ENCODE data around the gene QPRT.
"Not testable (repeated sequence)": the region's sequence is repeated elsewhere in the genome, so short reads cannot be mapped to it uniquely, and the experiment has no call there.

Gene QPRT

DNA sequence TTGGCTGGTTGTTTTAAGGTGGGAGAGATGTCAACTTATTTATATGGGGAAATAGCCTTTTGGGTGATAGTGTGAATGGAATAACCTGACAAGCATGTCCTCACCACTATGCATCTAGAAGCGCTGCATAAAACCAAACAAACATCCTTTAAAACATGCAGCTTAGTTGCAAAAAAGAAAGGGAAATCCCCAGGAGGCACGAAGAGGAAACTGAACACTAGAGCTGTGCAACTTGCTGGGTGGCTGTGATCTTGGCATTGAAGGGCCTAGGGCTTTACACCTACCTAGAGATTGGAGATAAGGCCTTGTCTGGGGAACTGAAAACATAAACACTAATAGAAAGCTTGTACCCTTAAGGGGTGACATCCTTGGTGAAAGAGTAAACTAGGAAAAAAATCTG is 59.5 kb downstream of the QPRT start:
- TF ChIP-seq, protein P1, sequence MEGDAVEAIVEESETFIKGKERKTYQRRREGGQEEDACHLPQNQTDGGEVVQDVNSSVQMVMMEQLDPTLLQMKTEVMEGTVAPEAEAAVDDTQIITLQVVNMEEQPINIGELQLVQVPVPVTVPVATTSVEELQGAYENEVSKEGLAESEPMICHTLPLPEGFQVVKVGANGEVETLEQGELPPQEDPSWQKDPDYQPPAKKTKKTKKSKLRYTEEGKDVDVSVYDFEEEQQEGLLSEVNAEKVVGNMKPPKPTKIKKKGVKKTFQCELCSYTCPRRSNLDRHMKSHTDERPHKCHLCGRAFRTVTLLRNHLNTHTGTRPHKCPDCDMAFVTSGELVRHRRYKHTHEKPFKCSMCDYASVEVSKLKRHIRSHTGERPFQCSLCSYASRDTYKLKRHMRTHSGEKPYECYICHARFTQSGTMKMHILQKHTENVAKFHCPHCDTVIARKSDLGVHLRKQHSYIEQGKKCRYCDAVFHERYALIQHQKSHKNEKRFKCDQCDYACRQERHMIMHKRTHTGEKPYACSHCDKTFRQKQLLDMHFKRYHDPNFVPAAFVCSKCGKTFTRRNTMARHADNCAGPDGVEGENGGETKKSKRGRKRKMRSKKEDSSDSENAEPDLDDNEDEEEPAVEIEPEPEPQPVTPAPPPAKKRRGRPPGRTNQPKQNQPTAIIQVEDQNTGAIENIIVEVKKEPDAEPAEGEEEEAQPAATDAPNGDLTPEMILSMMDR (conservative IDR thresholded peaks at IDR 0.05; ENCODE audit: low read length): no peak
- DNase-seq (ENCODE audit: low read depth): no peak
- no peak overlapping the region for H3K4me3 ChIP-seq (ENCODE audit: low read length)

DNA sequence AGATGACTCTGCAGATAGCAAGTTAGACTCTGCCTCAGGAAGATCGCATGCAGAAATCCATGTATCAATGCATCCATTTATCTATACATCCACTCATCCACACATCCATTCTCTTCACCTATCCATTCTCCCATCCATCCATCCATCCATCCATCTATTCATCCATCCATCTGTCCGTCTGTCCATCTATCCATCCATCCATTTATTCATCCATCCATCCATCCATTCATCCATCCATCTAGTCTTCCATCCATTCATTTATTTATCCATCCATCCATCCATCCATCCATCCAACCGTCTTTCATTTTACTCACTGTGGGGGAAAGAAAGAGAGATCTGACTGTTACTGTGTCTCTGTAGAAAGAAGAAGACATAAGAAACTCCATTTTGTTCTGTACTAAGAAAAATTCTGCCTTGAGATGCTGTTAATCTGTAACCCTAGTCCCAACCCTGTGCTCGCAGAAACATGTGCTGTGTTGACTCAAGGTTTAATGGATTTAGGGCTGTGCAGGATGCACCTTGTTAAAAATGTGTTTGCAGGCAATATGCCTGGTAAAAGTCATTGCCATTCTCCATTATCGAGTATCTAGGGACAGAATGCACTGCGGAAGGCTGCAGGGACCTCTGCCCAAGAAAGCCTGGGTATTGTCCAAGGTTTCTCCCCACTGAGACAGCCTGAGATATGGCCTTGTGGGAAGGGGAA is 61.1 kb downstream of the QPRT start:
- H3K4me3 ChIP-seq (ENCODE audit: low read length); DNase-seq (ENCODE audit: low read depth): not testable (repeated sequence)

- not testable (repeated sequence) for DNase-seq (ENCODE audit: low read depth); H3K4me3 ChIP-seq (ENCODE audit: low read length)
These were observed 61.6 kb downstream of the QPRT start for GRCh38 chr16:29740630-29741015.

DNA sequence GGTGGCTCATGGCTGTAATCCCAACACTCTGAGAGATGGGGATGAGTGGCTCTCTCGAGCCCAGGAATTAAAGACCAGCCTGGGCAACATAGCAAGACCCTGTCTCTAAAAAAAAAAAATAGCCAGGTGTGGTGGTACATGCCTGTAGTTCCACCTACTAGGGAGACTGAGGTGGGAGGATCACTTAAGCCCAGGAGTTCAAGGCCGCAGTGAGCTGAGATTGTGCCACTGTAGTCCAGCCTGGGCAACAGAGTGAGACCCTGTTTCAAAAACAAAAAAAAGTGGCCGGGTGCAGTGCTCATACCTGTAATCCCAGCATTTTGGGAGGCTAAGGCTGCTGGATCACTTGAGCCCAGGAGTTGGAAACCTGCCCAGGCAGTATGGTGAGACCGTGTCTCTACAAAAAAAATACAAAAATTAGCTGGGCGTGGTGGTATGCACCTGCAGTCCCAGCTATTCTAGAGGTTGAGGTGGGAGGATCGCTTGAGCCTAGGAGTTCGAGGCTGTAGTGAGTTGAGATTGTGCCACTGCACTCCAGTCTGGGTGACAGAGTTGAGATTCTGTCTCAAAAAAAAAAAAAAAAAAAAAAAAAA is 63.8 kb downstream of the QPRT start:
- TF ChIP-seq, protein P1 (conservative IDR thresholded peaks at IDR 0.05; ENCODE audit: low read length): no peak
- H3K4me3 ChIP-seq (ENCODE audit: low read length): no peak overlapping the region
- no peak for DNase-seq (ENCODE audit: low read depth)

DNA sequence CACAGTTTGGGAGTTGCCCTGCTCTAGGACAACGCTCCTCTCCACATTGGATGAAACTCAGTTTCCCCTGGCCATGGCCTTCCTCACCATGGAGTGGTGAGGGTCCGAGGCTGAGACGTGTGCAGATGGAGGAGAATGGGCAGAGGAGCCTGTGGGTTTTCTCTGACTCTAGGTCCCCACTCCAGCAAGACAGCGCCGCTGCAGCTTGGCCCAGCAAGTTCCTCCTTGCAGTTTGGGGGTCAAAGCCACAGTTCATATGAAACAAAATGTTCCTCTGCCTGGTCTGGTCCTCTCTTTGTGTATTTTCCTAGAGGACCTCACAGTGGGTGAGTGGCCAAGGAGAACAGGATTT is 64.5 kb downstream of the QPRT start:
- H3K4me3 ChIP-seq (ENCODE audit: low read length): no peak overlapping the region
- no peak for DNase-seq (ENCODE audit: low read depth)

DNA sequence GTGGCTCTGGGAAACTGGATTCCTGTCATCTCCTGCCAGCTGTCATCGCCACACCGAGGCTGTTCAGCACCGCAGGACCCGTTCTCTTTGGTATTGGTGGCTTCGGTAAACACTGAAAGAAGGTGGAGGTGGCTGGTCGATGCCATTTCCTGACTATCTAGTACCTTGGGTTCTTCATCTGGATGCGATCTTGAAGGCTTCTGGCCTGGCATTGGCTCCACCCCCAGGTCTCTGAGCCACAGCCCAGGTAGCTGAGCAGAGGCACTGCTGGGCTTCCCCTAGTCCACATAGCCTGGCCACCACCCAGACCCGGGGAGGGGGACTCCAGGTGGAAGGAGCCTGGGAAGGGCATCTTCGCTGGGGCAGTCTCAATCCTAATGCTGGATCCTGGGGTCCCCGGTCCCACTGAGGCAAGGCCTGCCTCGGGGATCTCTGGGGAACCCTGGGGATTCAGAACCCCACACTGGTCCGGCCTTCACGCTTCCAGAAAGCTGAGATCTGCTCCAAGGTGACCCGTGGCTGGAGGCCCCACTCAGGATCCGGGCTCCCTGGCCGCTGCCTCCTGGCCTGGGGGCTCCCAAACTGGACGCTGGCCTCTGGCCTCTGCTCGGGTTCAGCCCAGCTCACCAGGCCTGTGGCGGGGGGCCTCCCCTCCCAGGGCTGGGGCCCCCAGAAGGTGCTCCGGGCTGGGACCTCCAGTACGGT is 65.0 kb downstream of the QPRT start:
- DNase-seq (ENCODE audit: low read depth): no peak
- H3K4me3 ChIP-seq (ENCODE audit: low read length): no peak overlapping the region
- TF ChIP-seq, protein P1 (conservative IDR thresholded peaks at IDR 0.05; ENCODE audit: low read length): no peak

More for the DNA sequence above, 64.5 kb downstream of the QPRT start:
- TF ChIP-seq, protein P1 (conservative IDR thresholded peaks at IDR 0.05; ENCODE audit: low read length): no peak

DNA sequence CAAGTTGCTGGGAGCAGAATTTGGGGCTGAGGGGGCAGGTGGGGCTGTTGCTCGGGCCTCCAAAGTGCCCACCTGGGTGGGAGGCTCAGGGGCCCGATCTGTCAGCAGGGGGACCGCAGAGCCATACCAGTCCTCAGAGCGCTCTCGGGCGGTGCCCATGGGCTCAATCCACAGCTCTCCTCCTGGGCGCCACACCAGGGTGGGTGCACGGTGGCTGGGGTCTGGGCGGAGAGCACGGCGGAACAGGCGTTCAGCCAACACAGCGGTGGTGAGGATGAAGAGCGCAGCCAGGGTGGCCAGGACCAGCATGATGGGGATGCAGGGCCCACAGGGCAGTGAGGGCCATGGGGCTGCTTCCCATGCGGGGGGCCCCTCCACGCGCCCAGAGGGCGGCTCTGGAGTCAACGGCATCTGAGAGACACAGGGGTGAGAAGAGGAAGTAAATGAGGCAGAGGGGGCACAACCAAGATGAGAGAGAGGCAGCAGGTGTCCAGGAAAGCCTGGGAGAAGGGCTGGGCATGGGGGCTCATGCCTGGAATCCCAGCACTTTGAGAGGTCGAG is 65.6 kb downstream of the QPRT start:
- TF ChIP-seq, protein P1 (conservative IDR thresholded peaks at IDR 0.05; ENCODE audit: low read length): no peak
- DNase-seq (ENCODE audit: low read depth): no peak
- H3K4me3 ChIP-seq (ENCODE audit: low read length): no peak overlapping the region
